WI38 (cell line): ENCODE results near the gene ATP6V0E2.
"Not testable (repeated sequence)": the region's sequence is repeated elsewhere in the genome, so short reads cannot be mapped to it uniquely, and the experiment has no call there.

ENCODE experiments used
- H3K4me3 ChIP-seq: 2 replicates; pipeline ENCODE4 v1.5.1; 2011; ENCODE audit warnings: low read depth, mild to moderate bottlenecking, control low read depth, low read length
- CTCF ChIP-seq: IDR thresholded peaks from 2 replicates; pipeline ENCODE4 v1.5.1; 2012; ENCODE audit warnings: low read depth, mild to moderate bottlenecking, control low read depth, low read length

Gene ATP6V0E2

DNA sequence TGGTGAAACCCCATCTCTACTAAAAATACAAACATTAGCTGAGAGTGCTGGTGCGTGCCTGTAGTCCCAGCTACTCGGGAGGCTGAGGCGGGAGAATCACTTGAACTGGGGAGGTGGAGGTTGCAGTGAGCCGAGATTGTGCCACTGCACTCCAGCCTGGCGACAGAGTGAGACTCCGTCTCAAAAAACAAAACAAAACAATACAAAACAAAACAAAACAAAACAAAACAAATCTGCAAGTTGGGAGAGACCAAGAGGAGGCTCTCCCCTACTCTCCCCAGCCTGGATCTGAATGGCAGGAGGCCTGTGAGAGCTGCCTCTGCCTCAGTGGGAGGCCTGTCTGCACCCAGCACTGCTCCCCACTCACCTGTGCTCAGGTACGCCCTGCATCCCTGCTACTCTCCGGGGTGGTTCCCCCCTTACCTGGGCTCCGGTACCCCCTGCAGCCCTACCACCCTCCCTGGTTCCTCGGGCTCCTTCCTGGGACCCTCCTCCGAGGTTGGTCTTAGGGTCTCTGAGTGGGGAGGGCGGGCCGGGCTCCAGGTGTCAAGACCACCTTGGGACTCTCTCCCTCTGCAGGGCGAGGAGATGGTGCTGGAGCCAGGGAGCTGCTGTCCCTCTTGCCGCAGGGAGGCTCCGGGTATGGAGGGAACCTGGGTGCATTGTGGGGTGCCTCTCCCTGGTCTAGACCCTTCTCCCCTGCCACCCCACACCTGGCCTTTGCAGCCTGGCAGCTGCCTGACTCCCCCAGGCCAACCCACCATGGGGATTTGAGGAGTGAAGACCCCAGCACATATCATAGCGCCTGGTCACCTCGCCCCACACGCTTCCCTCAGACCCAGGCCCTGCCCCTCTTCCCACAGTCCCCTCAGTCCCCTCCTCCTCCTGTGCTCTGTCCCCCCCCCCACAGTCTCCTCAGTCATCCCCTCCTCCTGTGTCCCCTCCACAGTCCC, 45.1 kb upstream of the ATP6V0E2 start:
- no peak for TF ChIP-seq CTCF
- no peak overlapping the region for H3K4me3 ChIP-seq

GRCh38 chr7:149830527-149830926, 43.2 kb upstream of the ATP6V0E2 start:
- not testable (repeated sequence) for H3K4me3 ChIP-seq

- H3K4me3 ChIP-seq, result no peak overlapping the region
- no peak for TF ChIP-seq CTCF
Measured at GRCh38 chr7:149830997-149831740, 42.6 kb upstream of the ATP6V0E2 start.

GRCh38 chr7:149831741-149832219, 42.0 kb upstream of the ATP6V0E2 start:
- H3K4me3 ChIP-seq, result no peak overlapping the region
- TF ChIP-seq CTCF, result no peak

DNA sequence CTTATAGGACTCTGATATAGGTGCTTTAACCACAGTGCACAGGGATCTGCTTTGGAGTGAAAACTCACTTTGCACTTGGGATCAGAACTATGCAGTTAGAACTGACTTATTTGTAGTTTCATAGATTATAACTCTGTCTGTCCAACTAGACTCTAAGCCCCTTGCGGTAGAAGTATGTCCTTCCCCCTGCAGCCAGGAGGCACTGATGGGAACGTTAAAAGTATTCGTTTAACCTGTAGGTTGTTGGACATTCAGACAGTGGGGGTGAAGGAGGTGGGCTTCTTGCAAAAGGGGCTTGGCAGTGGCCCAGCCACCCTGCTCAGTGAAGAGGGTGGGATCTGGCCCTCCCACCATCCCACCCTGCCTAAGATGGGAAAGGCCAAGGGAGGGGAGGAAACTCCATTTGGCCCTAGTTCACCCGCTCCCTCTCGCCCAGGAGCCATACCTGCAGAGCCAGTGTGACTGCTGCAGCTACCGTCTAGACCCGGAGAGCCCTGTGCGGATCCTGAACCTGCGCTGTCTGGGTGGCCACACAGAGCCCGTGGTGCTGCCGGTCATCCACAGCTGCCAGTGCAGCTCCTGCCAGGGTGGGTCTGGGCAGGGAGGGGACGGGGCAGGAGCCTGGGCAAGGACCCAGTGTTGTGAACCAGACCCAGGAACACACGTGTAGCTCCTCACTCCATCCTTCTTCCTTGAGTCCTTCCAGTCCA, 41.3 kb upstream of the ATP6V0E2 start:
- H3K4me3 ChIP-seq, result no peak overlapping the region
- no peak for TF ChIP-seq CTCF

- TF ChIP-seq CTCF, result no peak
- H3K4me3 ChIP-seq, result no peak overlapping the region
Measured at GRCh38 chr7:149833495-149834130, 40.2 kb upstream of the ATP6V0E2 start.

- no peak overlapping the region for H3K4me3 ChIP-seq
- no peak for TF ChIP-seq CTCF
Measured at GRCh38 chr7:149834601-149835000, 39.2 kb upstream of the ATP6V0E2 start.
